ENCODE results near the gene SKI.

- TF ChIP-seq CTCF (IDR thresholded peaks at IDR 0.05; ENCODE audit: poor library complexity), result no peak
- TF ChIP-seq EZH2 (IDR thresholded peaks at IDR 0.05; ENCODE audit: borderline replicate concordance), result no peak
- no peak for TF ChIP-seq EZH2phosphoT487 (IDR thresholded peaks at IDR 0.05; ENCODE audit: low read depth, severe bottlenecking, unreplicated experiment)
Measured at GRCh38 chr1:2260917-2261316, 32.8 kb downstream of the SKI start.
